CD4-positive, alpha-beta T cell treated with Interleukin-2 at 100 ng/mL for 4 hours (primary cell): ENCODE measurements around the gene SIAH1.
"Not testable (repeated sequence)": the region's sequence is repeated elsewhere in the genome, so short reads cannot be mapped to it uniquely, and the experiment has no call there.

Experiments
- DNase-seq: peaks from one replicate; pipeline ENCODE4 v3.0.0-alpha.2; 2020; ENCODE audit warnings: low spot score

The SIAH1 gene

DNA sequence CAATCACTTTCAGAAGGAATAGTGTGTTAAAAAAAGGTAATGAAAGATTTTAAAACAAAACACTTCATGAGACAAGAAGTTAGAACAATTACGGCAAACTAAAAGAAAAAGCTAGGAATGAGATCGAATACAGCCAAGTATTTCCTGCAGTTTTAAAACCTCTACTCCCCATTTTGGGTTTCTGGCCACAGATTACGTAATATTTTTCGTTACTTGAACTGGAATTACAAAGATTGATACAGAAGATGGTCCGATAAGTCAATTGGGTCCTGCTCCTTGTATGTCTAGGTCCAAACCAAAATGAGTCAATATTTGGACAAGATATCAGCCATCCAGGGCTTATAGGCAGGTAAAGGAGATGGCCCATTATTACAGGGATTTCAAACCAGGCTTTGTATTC is 52.2 kb downstream of the SIAH1 start:
- DNase-seq: no peak

DNA sequence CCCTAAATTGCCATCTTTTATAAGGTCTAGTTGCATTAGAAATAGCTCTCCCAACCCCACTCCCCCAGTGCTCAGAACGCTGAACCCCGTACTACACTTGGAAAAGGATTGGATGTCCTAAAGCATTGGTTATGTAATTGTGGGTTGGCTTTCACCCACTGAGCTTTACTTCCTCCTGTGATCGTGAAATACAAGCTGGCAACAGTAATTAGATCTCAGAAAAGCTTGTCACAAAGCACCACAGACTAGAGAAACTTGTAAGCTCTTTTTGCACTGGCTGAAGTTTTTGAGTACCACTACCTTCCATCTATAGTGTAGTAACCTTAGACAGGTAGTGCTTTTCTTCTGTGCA is 54.4 kb downstream of the SIAH1 start:
- no peak for DNase-seq

DNA sequence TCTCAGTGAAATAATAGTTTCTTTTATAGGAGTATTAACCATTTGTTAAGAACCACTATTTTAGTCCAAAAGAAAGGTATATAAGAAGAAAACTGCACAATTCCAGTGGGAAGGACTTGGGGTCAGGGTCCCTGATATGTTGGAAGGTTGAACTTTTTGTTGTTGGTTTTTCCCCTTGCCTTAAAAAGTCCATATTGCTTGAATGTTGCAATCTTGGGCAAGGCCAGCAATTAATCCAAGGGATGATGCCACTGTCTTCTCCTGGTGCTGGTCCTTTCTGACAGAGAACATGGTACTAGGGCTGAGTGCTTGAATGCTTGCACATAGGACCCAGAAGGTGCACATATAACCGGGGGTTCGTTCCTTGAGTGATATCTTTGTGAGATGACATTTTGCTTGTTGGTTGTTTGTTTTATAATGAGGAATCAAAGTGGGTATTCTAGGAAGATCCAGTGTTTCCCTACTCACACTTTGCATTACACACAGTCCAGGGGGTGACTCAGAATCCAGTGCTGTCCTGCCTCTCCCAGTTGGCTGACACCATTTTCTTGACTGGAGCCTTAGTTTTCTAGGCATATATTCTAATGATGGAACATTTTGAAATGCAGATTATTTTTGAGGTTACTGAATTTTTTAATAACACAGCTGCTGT is 54.9 kb downstream of the SIAH1 start:
- DNase-seq: no peak

DNA sequence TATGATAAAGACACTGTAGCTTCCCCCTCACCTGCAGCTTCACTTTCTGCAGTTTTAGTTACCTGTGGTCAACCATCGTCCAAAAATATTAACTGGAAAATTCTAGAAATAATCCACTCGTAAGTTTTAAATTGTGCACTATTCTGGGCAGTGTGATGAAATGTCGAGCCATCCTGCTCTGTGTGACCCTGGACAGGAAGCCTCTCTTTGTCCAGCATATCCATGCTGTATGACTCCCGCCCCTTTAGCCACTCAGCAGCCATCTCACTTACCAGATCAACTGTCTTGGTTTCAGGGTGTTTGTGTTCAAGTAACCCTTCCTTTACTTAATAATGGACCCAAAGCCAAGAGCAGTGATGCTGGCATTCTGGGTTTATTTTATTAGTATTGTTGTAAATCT is 56.1 kb downstream of the SIAH1 start:
- no peak for DNase-seq

DNA sequence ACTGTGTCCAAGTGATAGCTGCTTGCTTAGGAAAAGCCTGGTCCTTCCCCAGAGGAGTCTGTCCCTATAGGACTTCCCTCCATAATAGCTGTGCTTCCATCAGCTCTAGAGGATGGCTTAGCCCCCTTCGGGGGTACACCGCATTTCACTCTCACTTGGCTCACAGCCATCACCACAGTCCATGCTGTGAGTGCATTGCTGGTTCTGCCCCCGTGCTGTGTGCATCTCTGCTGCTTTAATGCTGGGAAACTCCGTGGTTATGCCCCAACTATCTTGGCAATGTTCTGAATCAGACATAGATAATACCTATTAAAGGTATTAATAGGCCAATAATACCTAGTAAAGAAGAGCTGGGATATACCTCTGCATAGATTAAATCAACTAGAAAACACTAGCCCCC is 58.3 kb downstream of the SIAH1 start:
- DNase-seq: no peak

DNA sequence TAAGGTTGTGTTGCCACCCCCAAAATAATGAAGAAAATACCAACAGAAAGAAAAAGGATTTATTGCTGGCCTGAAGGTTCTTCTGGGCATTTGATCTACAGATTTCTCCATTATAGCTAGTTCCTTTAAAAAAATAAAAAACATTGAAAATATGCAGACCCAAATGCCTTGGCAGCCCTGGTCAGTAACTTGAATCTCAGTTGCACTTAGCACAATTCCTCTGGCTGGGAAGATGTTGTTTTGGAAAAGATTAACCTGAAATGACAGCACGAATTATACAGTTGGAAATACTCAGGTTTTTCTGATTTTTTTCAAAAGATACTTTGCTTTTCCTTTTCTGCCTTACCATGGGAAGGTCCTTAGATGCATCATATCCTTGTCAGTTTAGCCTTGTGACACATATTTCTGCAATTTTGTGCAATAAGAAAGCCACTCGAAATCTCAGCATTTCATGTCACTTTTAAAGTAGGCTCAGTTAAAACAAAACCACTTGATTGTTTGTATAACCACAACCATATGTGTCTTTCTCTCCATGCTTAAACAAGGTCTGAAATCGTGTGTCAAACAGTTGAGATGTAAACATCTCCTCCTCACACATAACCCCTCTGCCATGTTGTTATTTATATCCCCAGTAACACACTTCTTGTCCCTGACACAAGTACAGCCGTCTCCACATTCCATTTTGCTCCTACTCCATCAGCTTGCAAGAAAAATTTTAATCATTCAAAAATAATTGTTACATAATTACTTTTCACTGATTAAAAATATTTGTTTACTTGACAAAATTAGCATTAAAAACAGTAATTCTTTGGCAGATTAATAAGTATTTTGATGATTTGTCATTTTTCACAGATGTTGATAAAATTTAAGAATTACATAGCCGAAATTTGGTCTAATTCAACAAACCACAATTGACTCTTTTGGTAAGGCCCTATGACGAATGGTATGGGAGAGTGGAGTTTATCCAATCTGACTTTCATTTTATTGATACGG is 61.1 kb downstream of the SIAH1 start:
- DNase-seq: no peak

DNA sequence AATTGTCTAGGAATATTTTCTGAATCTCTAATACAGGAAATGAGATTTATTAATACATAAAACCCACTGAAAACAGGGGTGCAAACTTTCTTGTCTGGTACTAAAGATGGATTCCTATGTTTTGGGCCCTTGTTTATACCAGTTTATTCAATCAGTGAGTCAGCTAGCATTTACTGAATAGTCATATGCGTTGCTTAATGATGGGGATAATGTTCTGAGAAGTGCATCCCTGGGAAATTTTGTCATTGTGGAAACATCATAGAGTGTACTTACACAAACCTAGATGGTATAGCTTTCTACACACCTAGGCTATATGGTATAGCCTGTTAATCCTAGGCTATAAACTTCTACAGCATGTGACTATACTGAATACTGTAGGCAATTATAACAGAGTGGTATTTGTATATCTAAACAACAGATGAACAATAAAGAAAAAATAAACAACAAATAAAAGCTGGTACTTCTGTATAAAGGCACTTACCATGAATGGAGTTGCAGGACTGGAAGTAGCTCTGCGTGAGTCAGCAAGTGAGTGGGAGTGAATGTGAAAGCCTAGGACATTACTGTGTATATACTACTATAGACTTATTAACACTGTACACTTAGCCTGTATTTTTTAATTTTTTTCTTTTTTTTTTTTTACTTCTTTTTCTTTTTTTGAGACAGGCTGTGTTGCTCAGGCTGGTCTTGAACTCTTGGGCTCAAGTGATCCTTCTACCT is 63.7 kb downstream of the SIAH1 start:
- DNase-seq: no peak

DNA sequence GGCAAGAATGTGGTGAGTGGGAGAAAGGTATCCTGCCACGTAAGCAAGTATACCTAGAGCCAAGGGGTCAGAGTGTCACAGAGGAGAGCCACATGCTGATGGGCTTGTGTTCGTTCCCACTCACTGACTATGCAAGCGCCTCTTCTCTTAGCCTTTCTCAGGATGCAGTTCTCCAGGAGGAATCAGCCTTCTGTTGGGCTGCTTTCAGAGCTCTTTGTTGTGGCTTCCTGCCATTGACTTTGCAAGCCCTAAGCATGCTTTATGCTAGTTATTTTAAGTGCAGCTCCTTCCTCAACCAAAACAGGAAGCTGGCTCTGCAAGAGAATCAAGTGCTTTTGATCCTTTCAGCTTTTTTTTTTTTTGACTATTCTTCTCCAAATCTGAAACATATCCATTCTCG is 66.6 kb downstream of the SIAH1 start:
- peak; percentile 44 for DNase-seq

DNA sequence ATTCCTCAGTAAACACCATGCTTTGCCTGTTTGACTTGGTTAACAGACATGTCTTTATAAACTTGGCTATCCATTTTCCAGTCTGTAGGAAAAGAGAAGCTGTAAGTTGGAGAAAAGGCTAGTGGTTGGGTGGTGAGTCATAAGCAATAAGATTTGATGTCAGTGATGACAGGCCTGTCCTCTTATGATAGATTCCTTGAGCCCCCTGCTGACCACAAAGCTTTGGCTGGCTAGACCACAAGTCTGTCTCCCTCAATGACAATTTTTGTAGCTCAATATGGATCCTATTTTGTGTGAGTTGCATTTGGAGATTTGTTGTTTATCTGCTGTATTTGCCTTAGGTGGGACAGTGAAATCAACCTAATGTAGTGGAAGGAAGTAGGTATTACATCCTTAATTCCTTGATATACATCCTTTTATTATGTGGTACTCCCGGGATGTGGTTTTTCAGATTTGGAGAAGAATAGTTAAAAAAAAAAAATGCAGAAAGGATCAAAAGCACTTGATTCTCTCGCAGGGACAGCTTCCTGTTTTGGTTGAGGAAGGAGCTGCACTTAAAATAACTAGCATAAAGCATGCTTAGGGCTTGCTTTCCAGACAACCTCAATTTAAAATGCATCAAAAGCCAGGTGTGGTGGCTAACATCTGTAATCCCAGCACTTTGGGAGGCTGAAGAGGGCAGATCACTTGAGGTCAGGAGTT is 67.4 kb downstream of the SIAH1 start:
- DNase-seq: peak; percentile 16

DNA sequence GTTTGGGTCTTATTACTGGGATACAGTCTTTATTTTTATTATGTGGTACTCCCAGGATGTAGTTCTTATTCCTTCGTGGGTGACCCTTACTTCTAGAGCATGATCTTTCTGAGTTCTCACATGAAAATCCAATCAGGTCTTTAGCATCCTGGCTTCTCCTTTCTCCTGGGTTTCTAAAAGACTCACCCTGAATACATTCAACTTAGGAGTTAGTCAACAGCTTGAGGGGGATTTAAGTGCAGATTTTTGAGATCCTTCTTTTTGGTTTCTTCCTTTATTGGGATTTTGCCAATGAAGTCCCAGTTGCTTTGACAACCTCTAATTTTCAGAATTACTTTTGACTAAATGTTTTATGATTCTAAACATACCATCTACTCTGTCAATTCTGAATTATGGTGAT is 68.2 kb downstream of the SIAH1 start:
- DNase-seq: no peak

DNA sequence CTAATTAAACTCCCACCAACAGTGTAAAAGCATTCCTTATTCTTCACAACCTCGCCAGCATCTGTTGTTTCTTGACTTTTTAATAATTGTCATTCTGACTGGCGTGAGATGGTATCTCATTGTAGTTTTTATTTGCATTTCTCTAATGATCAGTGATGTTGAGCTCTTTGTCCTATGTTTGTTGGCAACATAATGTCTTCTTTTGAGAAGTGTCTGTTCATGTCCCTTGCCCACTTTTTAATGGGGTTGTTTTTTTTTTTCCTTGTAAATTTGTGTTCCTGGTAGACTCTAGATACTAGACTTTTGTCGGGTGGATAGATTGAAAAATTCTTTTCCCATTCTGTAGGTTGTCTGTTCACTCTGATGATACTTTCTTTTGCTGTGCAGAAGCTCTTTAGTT is 71.3 kb downstream of the SIAH1 start:
- DNase-seq: not testable (repeated sequence)

DNA sequence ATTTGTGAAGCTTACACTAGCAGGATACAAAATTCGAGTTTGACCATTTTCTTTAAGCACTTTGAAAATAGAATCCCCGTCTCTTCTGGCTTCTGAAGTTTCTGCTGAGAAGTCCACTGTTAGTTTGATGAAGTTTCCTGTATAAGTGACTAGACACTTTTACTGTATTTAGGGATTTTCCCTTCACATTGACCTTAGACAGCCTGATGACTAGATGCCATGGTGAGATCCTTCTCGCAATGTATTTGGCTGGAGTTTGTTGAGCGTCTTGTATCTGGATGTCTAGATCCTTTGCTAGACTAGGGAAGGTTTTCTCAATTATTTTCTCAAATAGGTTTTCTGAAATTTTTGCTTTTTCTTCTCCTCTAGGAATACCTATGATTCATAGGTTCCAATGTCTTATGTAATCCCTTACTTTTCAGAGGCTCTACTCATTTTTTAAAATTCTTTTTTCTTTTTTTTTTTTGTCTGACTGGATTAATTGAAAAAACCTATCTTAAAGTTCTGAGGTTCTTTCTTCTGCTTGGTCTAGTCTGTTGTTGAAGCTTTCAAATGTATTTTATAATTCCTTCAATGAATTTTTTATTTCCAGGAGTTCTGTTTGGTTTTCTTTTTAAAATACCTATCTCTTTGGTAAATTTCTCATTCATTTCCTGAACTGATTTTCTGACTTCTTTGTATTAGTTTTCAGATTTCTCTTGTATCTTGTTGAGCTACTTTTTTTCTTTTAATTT is 74.1 kb downstream of the SIAH1 start:
- no peak for DNase-seq
